Left ventricle myocardium inferior (tissue), 1 donor: ENCODE data around the gene COQ10B. TPM values are rescaled to one million over a fixed set of nuclear protein-coding genes. Genes with fewer than 3 reads are reported as not detected.

Experiments
- DNase-seq: peaks from one replicate; pipeline ENCODE4 v3.0.0-alpha.2; 2020
- H3K27ac ChIP-seq: fragments of 200-600 bp; replicated peaks from 2 replicates; pipeline ENCODE4 v1.8.0; 2021
- H3K27me3 ChIP-seq: fragments of 200-600 bp; 2 replicates; pipeline ENCODE4 v1.8.0; 2021; ENCODE audit warnings: low read depth
- H3K36me3 ChIP-seq: fragments of 200-600 bp; 2 replicates; pipeline ENCODE4 v1.8.0; 2021
- H3K4me1 ChIP-seq: fragments of 200-600 bp; 2 replicates; pipeline ENCODE4 v1.8.0; 2021
- H3K4me3 ChIP-seq: fragments of 200-600 bp; 2 replicates; pipeline ENCODE4 v1.8.0; 2021; ENCODE audit warnings: mild to moderate bottlenecking, moderate library complexity
- H3K9me3 ChIP-seq: fragments of 200-600 bp; replicated peaks from 2 replicates; pipeline ENCODE4 v1.8.0; 2021
- CTCF ChIP-seq: fragments of 200-600 bp; IDR thresholded peaks from 2 replicates; pipeline ENCODE4 v1.8.0; 2021; ENCODE audit warnings: antibody characterized with exemption, mild to moderate bottlenecking, borderline replicate concordance
- intact Hi-C: fragments of 100-400 bp; cut with micrococcal nuclease; formaldehyde crosslinking; loops from one replicate; pipeline ENCODE4 v1.11.0; 2022
- total RNA-seq: library from RNA; stranded (reverse); fragmentation: NEBNext Ultra II Directional; extraction: Animal tissue kit (Norgen Biotek cat#: 25700); gene quantifications from one replicate; pipeline ENCODE4 v1.2.1, GENCODE V29; 2021
- donor health status: DM: no; HTN: yes; CAD: no; lungs with severe emphysema.

COQ10B gene
- total RNA-seq, 1 donor from 2014 or later: 28.2 TPM

GRCh38 chr2:197515739-197516392 lies 62.5 kb downstream of the COQ10B start, which contains the start of gene MOB4:
Gene MOB4 (plus strand): TSS chr2:197516066. CDS start chr2:197516087, 21 bp downstream.
- Histone ChIP-seq H3K9me3 (no peaks in the 10 kb centered on the region), H3K4me1 (peaks cover 48% of the 10 kb centered on the region), H3K27me3 (no peaks in the 10 kb centered on the region), H3K36me3 (no peaks in the 10 kb centered on the region), H3K4me3 (peak within 1 kb of the TSS; percentile 95), H3K27ac (peak within 1 kb of the TSS; percentile 97)
- intact Hi-C loops: no loop called here
- TF ChIP-seq CTCF: no peak
- peak; percentile 96 for DNase-seq

GRCh38 chr2:197516393-197516761 lies 63.0 kb downstream of the COQ10B start:
- H3K27ac ChIP-seq: peak overlapping the region; percentile 97
- intact Hi-C loops: no loop called here
- peaks cover 48% of the 10 kb centered on the region for H3K4me1 ChIP-seq
- TF ChIP-seq CTCF: no peak
- peak overlapping the region; percentile 95 for H3K4me3 ChIP-seq
- DNase-seq: no peak
- no peaks in the 10 kb centered on the region for H3K36me3 ChIP-seq
- no peaks in the 10 kb centered on the region for H3K9me3 ChIP-seq
- H3K27me3 ChIP-seq: no peaks in the 10 kb centered on the region

- Histone ChIP-seq H3K27me3 (no peaks in the 10 kb centered on the region), H3K4me3 (peak overlapping the region; percentile 95), H3K36me3 (no peaks in the 10 kb centered on the region), H3K27ac (peak overlapping the region; percentile 97), H3K4me1 (peaks cover 48% of the 10 kb centered on the region), H3K9me3 (no peaks in the 10 kb centered on the region)
- no peak for DNase-seq
- intact Hi-C loops: no loop called here
- no peak for TF ChIP-seq CTCF
These were observed 63.8 kb downstream of the COQ10B start for GRCh38 chr2:197517150-197517549.

Other genes starting within 250 kb of the COQ10B start
- gene ANKRD44, start 142.8 kb upstream of the COQ10B start, total RNA-seq: 7.1 TPM
- 143 TPM for gene SF3B1, start 18.5 kb upstream of the COQ10B start, total RNA-seq
- gene HSPD1, start 46.3 kb downstream of the COQ10B start, total RNA-seq: 143 TPM
- gene HSPE1, start 46.8 kb downstream of the COQ10B start, total RNA-seq: 120 TPM
- 35.7 TPM for gene MOB4, start 62.5 kb downstream of the COQ10B start, total RNA-seq
- 5.6 TPM for gene RFTN2, start 222.0 kb downstream of the COQ10B start, total RNA-seq